GM12891 (cell line): ENCODE measurements around the gene CLSTN3.

Experiments used
- POLR2A ChIP-seq: IDR thresholded peaks from 2 replicates; pipeline ENCODE4 v1.6.1; 2011; ENCODE audit warnings: low read depth, low read length, control low read depth
- TAF1 ChIP-seq: IDR thresholded peaks from 2 replicates; pipeline ENCODE4 v1.6.1; 2011; ENCODE audit warnings: low read depth, low read length, control low read depth

GRCh38 chr12:7151532-7151931, 21.4 kb downstream of the CLSTN3 start:
- TF ChIP-seq TAF1 (no peak), POLR2A (no peak)
